Endothelial cell of umbilical vein (primary cell): ENCODE results near the gene TAF11L5. TPM values are rescaled to one million over a fixed set of nuclear protein-coding genes. Genes with fewer than 3 reads are reported as not detected.
"Not testable (repeated sequence)": the region's sequence is repeated elsewhere in the genome, so short reads cannot be mapped to it uniquely, and the experiment has no call there.

Experiments used
- Bru-seq: library from RNA; stranded (reverse); fragments of 400-500 nt; gene quantifications from one replicate; lab custom pipeline; 2021; lab: Mats Ljungman, UMichigan
- BruChase-seq, 2 experiments: library from RNA; stranded (reverse); fragments of 400-500 nt; gene quantifications; one replicate each; lab custom pipeline; 2021; lab: Mats Ljungman, UMichigan
- BruUV-seq: library from RNA; stranded (reverse); fragments of 400-500 nt; replicated peaks from 2 replicates; lab custom pipeline; 2021; lab: Mats Ljungman, UMichigan
- CTCF ChIA-PET: fragments of 300-600, 350-600 bp; sonication (Branson Sonifier 250); formaldehyde crosslinking; loops from one replicate; lab custom pipeline; 2021; ENCODE audit warnings: antibody characterized with exemption, inconsistent platforms; lab: Charles Lee
- POLR2A ChIA-PET: fragments of 300-600, 350-600 bp; sonication (Branson Sonifier 250); formaldehyde crosslinking; loops from one replicate; lab custom pipeline; 2021; ENCODE audit warnings: antibody characterized with exemption, inconsistent platforms; lab: Charles Lee
- DNase-seq: peaks from one replicate; pipeline ENCODE4 v3.0.0-alpha.2; 2011; ENCODE audit warnings: low read depth, low spot score
- FAIRE-seq: peaks from 2 replicates; lab custom pipeline; 2011; peaks lifted over from hg19 to GRCh38; lab: Jason Lieb, UNC
- H2AFZ ChIP-seq: 2 replicates; pipeline ENCODE4 v1.6.0; 2012; ENCODE audit warnings: low read depth, low read length, control low read depth, inconsistent platforms
- H3K27ac ChIP-seq: 2 replicates; pipeline ENCODE4 v1.5.1; 2011; ENCODE audit warnings: low read depth, mild to moderate bottlenecking, control low read depth, low read length, moderate library complexity; ENCODE audit not compliant: insufficient read depth
- H3K27me3 ChIP-seq, 2 experiments: 2 replicates each; pipeline versions ENCODE4 v1.6.0 to v1.6.1; 2011; ENCODE audit warnings: low read length in 2 of 2, mixed read lengths in 1 of 2; ENCODE audit not compliant: control insufficient read depth in 2 of 2, insufficient read depth in 2 of 2
- H3K36me3 ChIP-seq, 2 experiments: 2 replicates in 1 of 2; 3 replicates in 1 of 2; pipeline ENCODE4 v1.5.1; 2011; ENCODE audit warnings: low read length in 2 of 2, mild to moderate bottlenecking in 1 of 2, moderate library complexity in 1 of 2; ENCODE audit not compliant: control insufficient read depth in 2 of 2, insufficient read depth in 2 of 2; ENCODE audit errors: extremely low read depth in 1 of 2
- H3K4me1 ChIP-seq: 3 replicates; pipeline ENCODE4 v1.5.1; 2011; ENCODE audit warnings: mild to moderate bottlenecking, low read length; ENCODE audit not compliant: control insufficient read depth, insufficient read depth; ENCODE audit errors: extremely low read depth
- H3K4me2 ChIP-seq: 2 replicates; pipeline ENCODE4 v1.6.1; 2011; ENCODE audit warnings: low read length, control low read depth, mixed read lengths; ENCODE audit not compliant: insufficient read depth
- H3K4me3 ChIP-seq, 3 experiments: fragments of 200-600 bp in 1 of 3; sonication (generic), shearing (Covaris generic) in 1 of 3; replicated peaks in 1 of 3; 2 replicates each; pipeline ENCODE4 v1.5.1; 2011 to 2016; ENCODE audit warnings: control low read depth in 3 of 3, low read length in 3 of 3, mild to moderate bottlenecking in 2 of 3, inconsistent platforms in 1 of 3, low read depth in 1 of 3, moderate library complexity in 1 of 3; ENCODE audit not compliant: insufficient read depth in 1 of 3
- H3K79me2 ChIP-seq: 2 replicates; pipeline ENCODE4 v1.6.0; 2012; ENCODE audit warnings: low read length, inconsistent platforms; ENCODE audit not compliant: control insufficient read depth, insufficient read depth
- H3K9ac ChIP-seq: replicated peaks from 2 replicates; pipeline ENCODE3; 2011; ENCODE audit warnings: low read length, control low read depth; ENCODE audit not compliant: insufficient read depth; ENCODE audit errors: extremely low read depth
- H3K9me1 ChIP-seq: replicated peaks from 3 replicates; pipeline ENCODE4 v1.6.0; 2011; ENCODE audit warnings: mild to moderate bottlenecking, low read length; ENCODE audit not compliant: control insufficient read depth, insufficient read depth; ENCODE audit errors: extremely low read depth
- H3K9me3 ChIP-seq: replicated peaks from 2 replicates; pipeline ENCODE4 v1.5.1; 2012; ENCODE audit warnings: low read length, inconsistent platforms; ENCODE audit not compliant: control insufficient read depth, insufficient read depth
- H4K20me1 ChIP-seq: replicated peaks from 2 replicates; pipeline ENCODE3; 2011; ENCODE audit warnings: mild to moderate bottlenecking, low read length; ENCODE audit not compliant: control insufficient read depth, insufficient read depth; ENCODE audit errors: extremely low read depth
- EZH2 ChIP-seq: IDR thresholded peaks from 2 replicates; pipeline ENCODE4 v1.6.1; 2012; ENCODE audit warnings: borderline replicate concordance, low read depth, mild to moderate bottlenecking, moderate library complexity, low read length, inconsistent platforms; ENCODE audit not compliant: severe bottlenecking
- FOS ChIP-seq: IDR thresholded peaks from 2 replicates; pipeline ENCODE4 v1.6.1; 2011; ENCODE audit warnings: mild to moderate bottlenecking, low read length, moderate library complexity, borderline replicate concordance; ENCODE audit not compliant: insufficient read depth
- GATA2 ChIP-seq: IDR thresholded peaks from 2 replicates; pipeline ENCODE4 v1.7.0; 2011; ENCODE audit warnings: low read depth, mild to moderate bottlenecking, moderate library complexity, mixed read lengths, low read length; ENCODE audit not compliant: insufficient read length, insufficient read depth
- JUN ChIP-seq: IDR thresholded peaks from 2 replicates; pipeline ENCODE4 v1.6.1; 2011; ENCODE audit warnings: borderline replicate concordance, low read depth; ENCODE audit not compliant: insufficient read length, insufficient read depth
- MYC ChIP-seq: IDR thresholded peaks from one replicate; pipeline ENCODE4 v1.6.1; 2011; ENCODE audit warnings: mild to moderate bottlenecking, low read depth, low read length
- POLR2A ChIP-seq: IDR thresholded peaks from 2 replicates; pipeline ENCODE4 v1.6.1; 2012; ENCODE audit warnings: low read depth, mild to moderate bottlenecking, control low read depth, low read length
- POLR2AphosphoS5 ChIP-seq: IDR thresholded peaks from 2 replicates; pipeline ENCODE4 v1.6.1; 2012; ENCODE audit warnings: low read depth, mild to moderate bottlenecking, control low read depth, low read length, moderate library complexity; ENCODE audit not compliant: insufficient read depth
- dilution Hi-C: fragments of 300-500 bp; cut with MboI; formaldehyde crosslinking; loops from one replicate; pipeline ENCODE4 v1.15.0; 2019; ENCODE audit warnings: low sequenced_read_pairs; ENCODE audit not compliant: extremely low pct_ligation_motif_present
- intact Hi-C: fragments of 100-400 bp; cut with micrococcal nuclease; formaldehyde crosslinking; loops from one replicate; pipeline ENCODE4 v1.10.0; 2022
- long read RNA-seq: library from polyadenylated mRNA; stranded (forward); transcript quantifications from one replicate; pipeline ENCODE4 v2.0.0, GENCODE V29; 2021
- polyA minus RNA-seq, 3 experiments: library from RNA; depleted of rRNA, polyadenylated mRNA; stranded (reverse); fragments of >200 nt; gene quantifications; 1 replicate in 1 of 3; 2 replicates in 2 of 3; pipeline ENCODE4 v1.2.3, GENCODE V29; 2011
- polyA plus RNA-seq, 4 experiments: library from polyadenylated mRNA; depleted of rRNA in 3 of 4; stranded (reverse) in 3 of 4; unstranded in 1 of 4; fragments of >200 nt; gene quantifications; 2 replicates each; pipeline versions ENCODE4 v1.2.1 to v1.2.3, GENCODE V29; 2011 to 2012; ENCODE audit warnings: missing spikeins in 1 of 4
- total RNA-seq: library from RNA; stranded (reverse); gene quantifications from 2 replicates; pipeline ENCODE4 v1.2.3, GENCODE V29; 2021
- TF ChIP-seq, protein P1 (sequence below), 2 donors: IDR thresholded peaks; 1 replicate in 1 of 2; 2 replicates in 1 of 2; pipeline ENCODE4 v1.5.1; 2011; ENCODE audit warnings: low read length in 2 of 2, mild to moderate bottlenecking in 2 of 2, moderate library complexity in 2 of 2, control low read depth in 1 of 2, inconsistent platforms in 1 of 2, low read depth in 1 of 2; ENCODE audit not compliant: insufficient read depth in 1 of 2; ENCODE audit errors: extremely low read depth in 1 of 2
- TF ChIP-seq, protein P2 (sequence below): IDR thresholded peaks from 2 replicates; pipeline ENCODE4 v1.6.1; 2011; ENCODE audit not compliant: insufficient read depth, insufficient read length

Gene TAF11L5
- total RNA-seq (not detected in 2 replicates), polyA plus RNA-seq (not detected in 2 replicates), polyA minus RNA-seq (not detected in 2 replicates), Bru-seq, nascent RNA (not detected), BruChase-seq, experiment 1, labeled RNA remaining after a 6-hour chase (not detected), BruChase-seq, experiment 2, labeled RNA remaining after a 2-hour chase (not detected)
- not detected in 2 replicates for polyA plus RNA-seq (2011; cell fraction: cytosol; rRNA removed)
- not detected in 2 replicates for polyA plus RNA-seq (2011; cell fraction: nucleus; rRNA removed)
- not detected in 2 replicates for polyA plus RNA-seq (2012)
- not detected for polyA minus RNA-seq (2011; cell fraction: cytosol; rRNA and poly(A)+ RNA removed)
- polyA minus RNA-seq (2011; cell fraction: nucleus; rRNA and poly(A)+ RNA removed) = not detected in 2 replicates
- long read RNA-seq = 0 reads

DNA sequence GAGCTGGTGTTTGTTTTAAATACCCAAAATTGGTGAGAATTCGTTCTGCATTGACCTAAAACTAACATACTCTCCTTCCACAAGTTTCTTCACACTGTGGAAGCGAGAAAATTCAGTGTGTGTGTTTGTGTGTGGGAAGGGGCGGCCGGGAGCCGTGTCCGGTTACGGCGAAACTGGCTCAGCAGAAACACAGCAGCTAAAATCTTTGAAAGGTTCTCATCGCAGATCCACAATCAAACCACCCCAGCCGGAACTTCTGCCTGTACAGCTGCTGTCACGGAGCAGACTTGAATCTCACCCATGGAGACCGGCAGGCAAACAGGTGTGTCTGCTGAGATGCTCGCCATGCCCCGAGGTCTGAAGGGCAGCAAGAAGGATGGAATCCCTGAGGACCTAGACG, at the start of gene TAF11L5:
Gene TAF11L5, plus strand, starts transcription at position 301 of the 400 bp plus-strand sequence.
- dilution Hi-C loops, H2AFZ ChIP-seq, H3K27me3 ChIP-seq, DNase-seq, H3K4me3 ChIP-seq, H3K9me1 ChIP-seq, H3K27ac ChIP-seq, CTCF ChIA-PET, FAIRE-seq, H3K4me1 ChIP-seq, H4K20me1 ChIP-seq, BruUV-seq, H3K9me3 ChIP-seq, intact Hi-C loops, H3K9ac ChIP-seq, POLR2A ChIA-PET, H3K79me2 ChIP-seq, H3K4me2 ChIP-seq, H3K36me3 ChIP-seq: not testable (repeated sequence)

DNA sequence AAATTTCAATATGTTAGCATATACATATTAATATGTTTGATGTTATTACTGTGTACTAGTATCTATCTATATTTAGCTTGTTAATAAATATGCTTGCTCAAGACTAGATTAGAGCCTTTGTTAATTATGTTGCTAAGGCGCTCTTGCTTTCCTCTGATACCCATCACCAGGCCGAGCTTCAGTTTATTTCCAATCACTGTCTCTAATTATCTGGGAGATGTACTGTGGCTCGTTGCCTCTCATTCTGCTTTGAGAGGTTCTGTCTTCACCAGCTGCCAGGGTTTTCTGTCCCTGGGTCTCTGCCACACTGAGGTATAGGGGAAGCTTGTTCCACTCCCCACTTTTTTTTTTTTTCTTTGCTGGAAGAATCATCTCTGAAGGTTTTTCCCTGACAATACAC, 48.0 kb upstream of the TAF11L5 start:
- no peak overlapping the region for H3K9ac ChIP-seq
- no peak overlapping the region for H3K4me2 ChIP-seq
- FAIRE-seq (no peak), DNase-seq (no peak)
- H2AFZ ChIP-seq = no peak overlapping the region
- no peaks in the 10 kb centered on the region for H3K36me3 ChIP-seq
- POLR2A ChIA-PET = no interaction called here
- intact Hi-C loops = no loop called here
- H3K79me2 ChIP-seq = no peaks in the 10 kb centered on the region
- no peak overlapping the region for H3K4me3 ChIP-seq
- H3K9me3 ChIP-seq = no peaks in the 10 kb centered on the region
- CTCF ChIA-PET = interaction anchor here (1.8 kb wide), 1 partner anchor 261 kb away, joined by 5 read pairs; no protein-coding TSS in a partner anchor
- no peaks in the 10 kb centered on the region for H3K4me1 ChIP-seq
- H3K27ac ChIP-seq = no peak overlapping the region
- H4K20me1 ChIP-seq = no peaks in the 10 kb centered on the region
- TF ChIP-seq, protein P1, sequence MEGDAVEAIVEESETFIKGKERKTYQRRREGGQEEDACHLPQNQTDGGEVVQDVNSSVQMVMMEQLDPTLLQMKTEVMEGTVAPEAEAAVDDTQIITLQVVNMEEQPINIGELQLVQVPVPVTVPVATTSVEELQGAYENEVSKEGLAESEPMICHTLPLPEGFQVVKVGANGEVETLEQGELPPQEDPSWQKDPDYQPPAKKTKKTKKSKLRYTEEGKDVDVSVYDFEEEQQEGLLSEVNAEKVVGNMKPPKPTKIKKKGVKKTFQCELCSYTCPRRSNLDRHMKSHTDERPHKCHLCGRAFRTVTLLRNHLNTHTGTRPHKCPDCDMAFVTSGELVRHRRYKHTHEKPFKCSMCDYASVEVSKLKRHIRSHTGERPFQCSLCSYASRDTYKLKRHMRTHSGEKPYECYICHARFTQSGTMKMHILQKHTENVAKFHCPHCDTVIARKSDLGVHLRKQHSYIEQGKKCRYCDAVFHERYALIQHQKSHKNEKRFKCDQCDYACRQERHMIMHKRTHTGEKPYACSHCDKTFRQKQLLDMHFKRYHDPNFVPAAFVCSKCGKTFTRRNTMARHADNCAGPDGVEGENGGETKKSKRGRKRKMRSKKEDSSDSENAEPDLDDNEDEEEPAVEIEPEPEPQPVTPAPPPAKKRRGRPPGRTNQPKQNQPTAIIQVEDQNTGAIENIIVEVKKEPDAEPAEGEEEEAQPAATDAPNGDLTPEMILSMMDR (IDR thresholded peaks at IDR 0.05; ENCODE audit: extremely low read depth in 1 of 2, insufficient read depth in 1 of 2, low read depth in 1 of 2, low read length in 2 of 2) = no peak
- TF ChIP-seq EZH2 = no peak
- TF ChIP-seq POLR2A = no peak
- no peak for TF ChIP-seq GATA2
- no peak for TF ChIP-seq POLR2AphosphoS5
- TF ChIP-seq, protein P2, sequence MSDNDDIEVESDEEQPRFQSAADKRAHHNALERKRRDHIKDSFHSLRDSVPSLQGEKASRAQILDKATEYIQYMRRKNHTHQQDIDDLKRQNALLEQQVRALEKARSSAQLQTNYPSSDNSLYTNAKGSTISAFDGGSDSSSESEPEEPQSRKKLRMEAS = no peak
- TF ChIP-seq FOS = no peak
- no peak for TF ChIP-seq MYC
- no peak for TF ChIP-seq JUN
- no TSS peak for BruUV-seq
- no peaks in the 10 kb centered on the region for H3K9me1 ChIP-seq
- dilution Hi-C loops = no loop called here
- no peaks in the 10 kb centered on the region for H3K27me3 ChIP-seq
